ENCODE measurements around the gene LIG1. TPM values are rescaled to one million over a fixed set of nuclear protein-coding genes. Genes with fewer than 3 reads are reported as not detected.

LIG1 gene
- total and polyA plus RNA-seq, 2 experiments from 2014 or later, result 79.3 to 96.9 TPM

GRCh38 chr19:48085076-48085475, 85.1 kb downstream of the LIG1 start:
- H3K36me3 Mint-ChIP-seq (ENCODE audit: low read depth), result no peaks in the 10 kb centered on the region; the same call in 2 of the 3 replicates
- no peaks in the 10 kb centered on the region for H3K36me3 ChIP-seq (ENCODE audit: insufficient read depth)
- H3K27me3 Mint-ChIP-seq (ENCODE audit: insufficient read depth, low read depth, poor library complexity), result peaks cover 10% of the 10 kb centered on the region
- DNase-seq (ENCODE audit: low spot score) (no peak), ATAC-seq (no peak)
- no peak for TF ChIP-seq EZH2phosphoT487 (IDR thresholded peaks at IDR 0.05; ENCODE audit: unreplicated experiment)
- no peak for TF ChIP-seq REST (IDR thresholded peaks at IDR 0.05; ENCODE audit: unreplicated experiment)
- TF ChIP-seq ZNF331 (CRISPR knock-in tag; IDR thresholded peaks at IDR 0.05; ENCODE audit: low read depth), result no peak
- no peak for TF ChIP-seq NANOG (IDR thresholded peaks at IDR 0.05; ENCODE audit: borderline replicate concordance)
- TF ChIP-seq ZNF114 (CRISPR knock-in tag; IDR thresholded peaks at IDR 0.05), result no peak
- TF ChIP-seq JUNB (IDR thresholded peaks at IDR 0.05; ENCODE audit: unreplicated experiment), result no peak
- no peaks in the 10 kb centered on the region for H4K20me1 ChIP-seq (replicated peaks; ENCODE audit: insufficient read depth)
- no peak overlapping the region for H3K4me3 ChIP-seq
- no peaks in the 10 kb centered on the region for H3K4me1 Mint-ChIP-seq
- H3K9me2 ChIP-seq (ENCODE audit: insufficient read depth), result no peaks in the 10 kb centered on the region
- H3K27me3 ChIP-seq (ENCODE audit: insufficient read depth), result no peaks in the 10 kb centered on the region
- H3K4me3 Mint-ChIP-seq, result no peak overlapping the region
- H3K27ac Mint-ChIP-seq, result no peak overlapping the region
- no peaks in the 10 kb centered on the region for H3F3A ChIP-seq (replicated peaks; ENCODE audit: low read depth)
- no peak overlapping the region for H3K27ac ChIP-seq (ENCODE audit: low read depth)
- no peaks in the 10 kb centered on the region for H3K9me3 Mint-ChIP-seq
- H2AFZ ChIP-seq, result no peak overlapping the region
- no peak overlapping the region for H3K4me2 ChIP-seq
- H3K79me2 ChIP-seq (replicated peaks; ENCODE audit: insufficient read depth), result no peaks in the 10 kb centered on the region
- H3K4me1 ChIP-seq (ENCODE audit: insufficient read depth), result no peaks in the 10 kb centered on the region

- no peaks in the 10 kb centered on the region for H3K9me2 ChIP-seq (ENCODE audit: insufficient read depth)
- Mint-ChIP-seq H3K4me3 (no peak overlapping the region), H3K4me1 (no peaks in the 10 kb centered on the region), H3K36me3 (ENCODE audit: low read depth) (no peaks in the 10 kb centered on the region; the same call in 2 of the 3 replicates), H3K9me3 (no peaks in the 10 kb centered on the region), H3K27ac (no peak overlapping the region), H3K27me3 (ENCODE audit: insufficient read depth, low read depth, poor library complexity) (peaks cover 10% of the 10 kb centered on the region)
- H4K20me1 ChIP-seq (replicated peaks; ENCODE audit: insufficient read depth), result no peaks in the 10 kb centered on the region
- H3K79me2 ChIP-seq (replicated peaks; ENCODE audit: insufficient read depth), result no peaks in the 10 kb centered on the region
- H3K36me3 ChIP-seq (ENCODE audit: insufficient read depth), result no peaks in the 10 kb centered on the region
- H2AFZ ChIP-seq, result no peak overlapping the region
- no peak overlapping the region for H3K4me2 ChIP-seq
- H3K4me1 ChIP-seq (ENCODE audit: insufficient read depth), result no peaks in the 10 kb centered on the region
- H3F3A ChIP-seq (replicated peaks; ENCODE audit: low read depth), result no peaks in the 10 kb centered on the region
- H3K4me3 ChIP-seq, result no peak overlapping the region
- ATAC-seq (no peak), DNase-seq (ENCODE audit: low spot score) (no peak)
- no peak overlapping the region for H3K27ac ChIP-seq (ENCODE audit: low read depth)
- no peaks in the 10 kb centered on the region for H3K27me3 ChIP-seq (ENCODE audit: insufficient read depth)
- TF ChIP-seq STAT1 (IDR thresholded peaks at IDR 0.05; ENCODE audit: unreplicated experiment) (no peak), ZNF114 (CRISPR knock-in tag; IDR thresholded peaks at IDR 0.05) (no peak), JUNB (IDR thresholded peaks at IDR 0.05; ENCODE audit: unreplicated experiment) (no peak), CTCF (conservative IDR thresholded peaks at IDR 0.05; ENCODE audit: low read depth in 2 of 2) (no peak), ZNF462 (CRISPR knock-in tag; IDR thresholded peaks at IDR 0.05) (no peak), NANOG (IDR thresholded peaks at IDR 0.05; ENCODE audit: borderline replicate concordance) (no peak), EZH2phosphoT487 (IDR thresholded peaks at IDR 0.05; ENCODE audit: unreplicated experiment) (no peak), POLR2AphosphoS5 (IDR thresholded peaks at IDR 0.05; ENCODE audit: low read depth) (no peak), EZH2 (IDR thresholded peaks at IDR 0.05; ENCODE audit: low read depth, unreplicated experiment) (no peak)
Observed at GRCh38 chr19:48081106-48081505, 89.0 kb downstream of the LIG1 start.
